GM19240 (cell line): ENCODE measurements around the gene LBHD2.

ENCODE experiments used
- DNase-seq: peaks from one replicate; pipeline ENCODE4 v3.0.0; 2011; ENCODE audit warnings: low spot score; ENCODE audit not compliant: insufficient read length

Gene LBHD2

GRCh38 chr14:103090481-103091020, 6.5 kb downstream of the LBHD2 start:
- no peak for DNase-seq

- peak; percentile 91 for DNase-seq
Measured at GRCh38 chr14:103091041-103091882, 7.3 kb downstream of the LBHD2 start.

- DNase-seq: no peak
Measured at GRCh38 chr14:103091883-103092222, 7.8 kb downstream of the LBHD2 start.

GRCh38 chr14:103093856-103094405, 9.9 kb downstream of the LBHD2 start:
- no peak for DNase-seq

GRCh38 chr14:103094406-103095209, 10.6 kb downstream of the LBHD2 start, which contains the start of gene EXOC3L4:
Gene EXOC3L4 (plus strand): TSS chr14:103094725. CDS start chr14:103100220, 5,495 bp downstream.
- DNase-seq: no peak

GRCh38 chr14:103095210-103095778, 11.3 kb downstream of the LBHD2 start:
- DNase-seq: no peak

- DNase-seq: no peak
Measured at GRCh38 chr14:103096387-103096786, 12.4 kb downstream of the LBHD2 start.

- DNase-seq: no peak
Measured at GRCh38 chr14:103097244-103097993, 13.4 kb downstream of the LBHD2 start.

- no peak for DNase-seq
Measured at GRCh38 chr14:103097994-103098957, 14.3 kb downstream of the LBHD2 start.

- DNase-seq: no peak
Measured at GRCh38 chr14:103099081-103099732, 15.2 kb downstream of the LBHD2 start.

- DNase-seq: no peak
Measured at GRCh38 chr14:103099733-103100280, 15.8 kb downstream of the LBHD2 start.

- DNase-seq: no peak
Measured at GRCh38 chr14:103100281-103101121, 16.5 kb downstream of the LBHD2 start.

GRCh38 chr14:103101257-103101962, 17.4 kb downstream of the LBHD2 start:
- no peak for DNase-seq

GRCh38 chr14:103101963-103102688, 18.1 kb downstream of the LBHD2 start:
- DNase-seq: no peak

GRCh38 chr14:103102689-103103260, 18.8 kb downstream of the LBHD2 start:
- DNase-seq: no peak
